Lower leg skin (tissue), 3 donors: Measurements from ENCODE around the gene MTMR10.

Experiments
- POLR2A ChIP-seq, 2 donors: fragments of 450-650 bp; IDR thresholded peaks; one replicate each; pipeline ENCODE4 v1.6.1; 2016 to 2017; ENCODE audit warnings: antibody characterized with exemption in 2 of 2, mild to moderate bottlenecking in 1 of 2, moderate library complexity in 1 of 2
- TF ChIP-seq, protein P1 (sequence below), 3 donors: fragments of 450-650 bp; IDR thresholded peaks; one replicate each; pipeline ENCODE4 v1.5.1; 2016; ENCODE audit warnings: antibody characterized with exemption in 3 of 3, mild to moderate bottlenecking in 3 of 3, moderate library complexity in 2 of 3

GRCh38 chr15:30978328-30978727 lies 13.1 kb downstream of the MTMR10 start:
- TF ChIP-seq, protein P1, sequence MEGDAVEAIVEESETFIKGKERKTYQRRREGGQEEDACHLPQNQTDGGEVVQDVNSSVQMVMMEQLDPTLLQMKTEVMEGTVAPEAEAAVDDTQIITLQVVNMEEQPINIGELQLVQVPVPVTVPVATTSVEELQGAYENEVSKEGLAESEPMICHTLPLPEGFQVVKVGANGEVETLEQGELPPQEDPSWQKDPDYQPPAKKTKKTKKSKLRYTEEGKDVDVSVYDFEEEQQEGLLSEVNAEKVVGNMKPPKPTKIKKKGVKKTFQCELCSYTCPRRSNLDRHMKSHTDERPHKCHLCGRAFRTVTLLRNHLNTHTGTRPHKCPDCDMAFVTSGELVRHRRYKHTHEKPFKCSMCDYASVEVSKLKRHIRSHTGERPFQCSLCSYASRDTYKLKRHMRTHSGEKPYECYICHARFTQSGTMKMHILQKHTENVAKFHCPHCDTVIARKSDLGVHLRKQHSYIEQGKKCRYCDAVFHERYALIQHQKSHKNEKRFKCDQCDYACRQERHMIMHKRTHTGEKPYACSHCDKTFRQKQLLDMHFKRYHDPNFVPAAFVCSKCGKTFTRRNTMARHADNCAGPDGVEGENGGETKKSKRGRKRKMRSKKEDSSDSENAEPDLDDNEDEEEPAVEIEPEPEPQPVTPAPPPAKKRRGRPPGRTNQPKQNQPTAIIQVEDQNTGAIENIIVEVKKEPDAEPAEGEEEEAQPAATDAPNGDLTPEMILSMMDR (IDR thresholded peaks at IDR 0.05), result no peak
- TF ChIP-seq POLR2A (IDR thresholded peaks at IDR 0.05), result no peak
